A673 (cell line): ENCODE results near the gene VWA5B2. TPM values are rescaled to one million over a fixed set of nuclear protein-coding genes. Genes with fewer than 3 reads are reported as not detected.

Source experiments
- BruUV-seq: library from RNA; stranded (reverse); fragments of 400-500 nt; replicated peaks from 2 replicates; lab custom pipeline; 2021; lab: Mats Ljungman, UMichigan
- CTCF ChIA-PET: fragments of 300-600 bp; sonication (Branson Sonifier 250); formaldehyde crosslinking; loops from one replicate; lab custom pipeline; 2022; ENCODE audit warnings: antibody characterized with exemption; lab: Charles Lee
- POLR2A ChIA-PET: fragments of 300-600 bp; sonication (Branson Sonifier 250); formaldehyde crosslinking; loops from one replicate; lab custom pipeline; 2022; ENCODE audit warnings: antibody characterized with exemption; ENCODE audit not compliant: low non-redundant PET; lab: Charles Lee
- DNase-seq: peaks from one replicate; pipeline ENCODE4 v3.0.0-alpha.2; 2015; ENCODE audit warnings: low spot score
- H3K27ac ChIP-seq: fragments of 200-600 bp; sonication (generic); 2 replicates; pipeline ENCODE4 v1.5.1; 2016; ENCODE audit warnings: mixed run types, low read depth, mild to moderate bottlenecking, mixed read lengths, antibody characterized with exemption, low read length; ENCODE audit not compliant: poor library complexity, severe bottlenecking
- H3K27me3 ChIP-seq: fragments of 200-600 bp; sonication (generic); replicated peaks from 2 replicates; pipeline ENCODE4 v1.6.1; 2017; ENCODE audit warnings: mixed run types, low read depth, mild to moderate bottlenecking, mixed read lengths, antibody characterized with exemption, low read length; ENCODE audit not compliant: insufficient read depth, poor library complexity
- H3K36me3 ChIP-seq: fragments of 200-600 bp; sonication (generic); 2 replicates; pipeline ENCODE4 v1.6.1; 2016; ENCODE audit warnings: mixed run types, mild to moderate bottlenecking, mixed read lengths, antibody characterized with exemption, low read length; ENCODE audit not compliant: insufficient read depth, poor library complexity, severe bottlenecking
- H3K4me1 ChIP-seq: fragments of 200-600 bp; sonication (generic); 2 replicates; pipeline ENCODE4 v1.6.1; 2017; ENCODE audit warnings: mixed run types, mild to moderate bottlenecking, mixed read lengths, antibody characterized with exemption, low read length; ENCODE audit not compliant: insufficient read depth, poor library complexity, severe bottlenecking
- H3K4me3 ChIP-seq: fragments of 200-600 bp; sonication (generic); 2 replicates; pipeline ENCODE4 v1.5.1; 2016; ENCODE audit warnings: low read depth, mixed run types, mild to moderate bottlenecking, mixed read lengths, low read length; ENCODE audit not compliant: poor library complexity, severe bottlenecking
- H3K9me3 ChIP-seq: fragments of 200-600 bp; sonication (generic); 2 replicates; pipeline ENCODE4 v1.6.1; 2016; ENCODE audit warnings: mixed run types, low read depth, mild to moderate bottlenecking, mixed read lengths, antibody characterized with exemption, low read length; ENCODE audit not compliant: poor library complexity, severe bottlenecking
- CTCF ChIP-seq: fragments of 300-800, 200-600 bp; sonication (generic); conservative IDR thresholded peaks from 2 replicates; pipeline ENCODE4 v1.5.1; 2017; ENCODE audit warnings: low read depth, mild to moderate bottlenecking, antibody characterized with exemption, low read length, moderate library complexity, mixed read lengths
- EZH2 ChIP-seq: fragments of 200-600 bp; sonication (generic); IDR thresholded peaks from 2 replicates; pipeline ENCODE4 v1.6.1; 2017; ENCODE audit warnings: borderline replicate concordance, low read depth, mild to moderate bottlenecking, mixed read lengths, antibody characterized with exemption, low read length; ENCODE audit not compliant: poor library complexity, severe bottlenecking
- intact Hi-C: fragments of 100-400 bp; cut with micrococcal nuclease; formaldehyde crosslinking; loops from one replicate; pipeline ENCODE4 v1.10.0; 2022; ENCODE audit not compliant: unreplicated experiment
- total RNA-seq: library from RNA; stranded (reverse); gene quantifications from 2 replicates; pipeline ENCODE4 v1.2.3, GENCODE V29; 2021

VWA5B2 gene
- total RNA-seq, 1 experiment from 2014 or later = 0.13 TPM

- Histone ChIP-seq H3K4me1 (peaks cover 9% of the 10 kb centered on the region), H3K9me3 (no peaks in the 10 kb centered on the region), H3K27me3 (no peaks in the 10 kb centered on the region), H3K27ac (no peak overlapping the region), H3K36me3 (peaks cover 71% of the 10 kb centered on the region), H3K4me3 (no peak overlapping the region)
- TF ChIP-seq EZH2 (no peak), CTCF (no peak)
- no TSS peak for BruUV-seq
- intact Hi-C loops = no loop called here
- CTCF ChIA-PET = no interaction called here
- POLR2A ChIA-PET = no interaction called here
- no peak for DNase-seq
Measured at GRCh38 chr3:184189421-184189820, 40.0 kb upstream of the VWA5B2 start.

- H3K4me3 ChIP-seq = no peak overlapping the region
- ChIA-PET POLR2A (no interaction called here), CTCF (no interaction called here)
- no peak overlapping the region for H3K27ac ChIP-seq
- peaks cover 68% of the 10 kb centered on the region for H3K36me3 ChIP-seq
- intact Hi-C loops = no loop called here
- no peaks in the 10 kb centered on the region for H3K27me3 ChIP-seq
- TF ChIP-seq CTCF = no peak
- no peak for TF ChIP-seq EZH2
- no peak for DNase-seq
- no TSS peak for BruUV-seq
- H3K9me3 ChIP-seq = no peaks in the 10 kb centered on the region
- H3K4me1 ChIP-seq = no peaks in the 10 kb centered on the region
Measured at GRCh38 chr3:184192889-184193288, 36.5 kb upstream of the VWA5B2 start.

GRCh38 chr3:184193991-184194539 is 35.3 kb upstream of the VWA5B2 start:
- no peak overlapping the region for H3K27ac ChIP-seq
- H3K9me3 ChIP-seq = no peaks in the 10 kb centered on the region
- ChIA-PET CTCF (no interaction called here), POLR2A (no interaction called here)
- no peak for TF ChIP-seq EZH2
- no peak for TF ChIP-seq CTCF
- DNase-seq = no peak
- H3K36me3 ChIP-seq = peaks cover 56% of the 10 kb centered on the region
- no TSS peak for BruUV-seq
- intact Hi-C loops = no loop called here
- H3K4me3 ChIP-seq = no peak overlapping the region
- H3K4me1 ChIP-seq = no peaks in the 10 kb centered on the region
- H3K27me3 ChIP-seq = no peaks in the 10 kb centered on the region
